ENCODE results near the gene OR2V1.

DNA sequence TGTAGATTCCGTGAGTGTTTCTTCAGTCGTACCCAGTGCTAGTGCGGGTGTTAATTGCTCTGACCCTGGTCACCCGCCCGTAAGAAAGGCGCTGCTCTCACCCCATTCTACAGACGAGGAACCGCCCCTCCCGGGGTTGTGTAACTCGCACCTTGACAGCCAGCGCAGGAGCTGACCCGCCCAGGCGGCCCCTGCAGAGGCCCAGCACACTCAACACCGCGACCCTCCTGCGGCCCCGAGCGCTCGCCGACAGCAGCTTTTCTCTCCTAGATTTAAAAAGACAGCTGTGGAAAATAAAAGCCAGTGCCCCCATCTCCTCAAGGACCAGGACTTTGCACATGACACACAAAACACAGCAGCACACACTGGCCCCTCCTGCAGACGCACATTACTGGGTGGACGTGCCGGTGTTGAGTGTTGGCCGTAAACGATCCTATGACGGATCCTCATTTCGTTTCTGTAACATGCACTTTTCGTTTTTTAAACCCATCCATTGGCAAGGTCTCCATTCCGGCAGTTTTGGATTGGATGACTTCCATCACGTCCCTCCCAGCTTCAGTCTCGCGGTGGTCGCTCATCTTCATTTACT lies 39.4 kb upstream of the OR2V1 start:
- TF ChIP-seq, protein P1, sequence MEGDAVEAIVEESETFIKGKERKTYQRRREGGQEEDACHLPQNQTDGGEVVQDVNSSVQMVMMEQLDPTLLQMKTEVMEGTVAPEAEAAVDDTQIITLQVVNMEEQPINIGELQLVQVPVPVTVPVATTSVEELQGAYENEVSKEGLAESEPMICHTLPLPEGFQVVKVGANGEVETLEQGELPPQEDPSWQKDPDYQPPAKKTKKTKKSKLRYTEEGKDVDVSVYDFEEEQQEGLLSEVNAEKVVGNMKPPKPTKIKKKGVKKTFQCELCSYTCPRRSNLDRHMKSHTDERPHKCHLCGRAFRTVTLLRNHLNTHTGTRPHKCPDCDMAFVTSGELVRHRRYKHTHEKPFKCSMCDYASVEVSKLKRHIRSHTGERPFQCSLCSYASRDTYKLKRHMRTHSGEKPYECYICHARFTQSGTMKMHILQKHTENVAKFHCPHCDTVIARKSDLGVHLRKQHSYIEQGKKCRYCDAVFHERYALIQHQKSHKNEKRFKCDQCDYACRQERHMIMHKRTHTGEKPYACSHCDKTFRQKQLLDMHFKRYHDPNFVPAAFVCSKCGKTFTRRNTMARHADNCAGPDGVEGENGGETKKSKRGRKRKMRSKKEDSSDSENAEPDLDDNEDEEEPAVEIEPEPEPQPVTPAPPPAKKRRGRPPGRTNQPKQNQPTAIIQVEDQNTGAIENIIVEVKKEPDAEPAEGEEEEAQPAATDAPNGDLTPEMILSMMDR (IDR thresholded peaks at IDR 0.05; ENCODE audit: low read depth, low read length): no peak
- no peak for TF ChIP-seq EZH2phosphoT487 (IDR thresholded peaks at IDR 0.05; ENCODE audit: low read depth)

Measured in OCI-LY3 (cell line).